Body of pancreas (tissue), 4 donors: Measurements from ENCODE around the gene TNRC18. TPM values are rescaled to one million over a fixed set of nuclear protein-coding genes. Genes with fewer than 3 reads are reported as not detected.
"Not testable (repeated sequence)": the region's sequence is repeated elsewhere in the genome, so short reads cannot be mapped to it uniquely, and the experiment has no call there.

Experiments
- ATAC-seq: fragments of 150-250 bp; one replicate; pipeline ENCODE4 v1.9.1; 2016
- DNase-seq, 4 donors: peaks; one replicate each; pipeline ENCODE4 v3.0.0-alpha.2; 2019
- H3K27ac ChIP-seq, 4 donors: fragments of 200-600 bp; sonication (generic); 1 replicate in 3 of 4; 2 replicates in 1 of 4; pipeline versions ENCODE4 v1.5.1 to v1.6.1; 2016 to 2019; ENCODE audit warnings: mild to moderate bottlenecking in 1 of 4, mixed read lengths in 1 of 4, moderate library complexity in 1 of 4
- H3K27me3 ChIP-seq, 2 donors: fragments of 200-600 bp; sonication (generic); one replicate each; pipeline ENCODE4 v1.6.0; 2016; ENCODE audit warnings: mild to moderate bottlenecking in 1 of 2
- H3K36me3 ChIP-seq, 2 donors: fragments of 200-600 bp; sonication (generic); replicated peaks in 1 of 2; 2 replicates each; pipeline ENCODE4 v1.5.1; 2016; ENCODE audit warnings: low read depth in 2 of 2; ENCODE audit not compliant: insufficient read depth in 1 of 2
- H3K4me1 ChIP-seq: fragments of 200-600 bp; sonication (generic); one replicate; pipeline ENCODE4 v1.6.0; 2016
- H3K4me3 ChIP-seq, 2 donors: fragments of 200-600 bp; sonication (generic); 1 replicate in 1 of 2; 2 replicates in 1 of 2; pipeline ENCODE4 v1.5.1; 2016 to 2019
- H3K9me3 ChIP-seq, 3 donors: fragments of 200-600 bp; sonication (generic); 1 replicate in 2 of 3; 2 replicates in 1 of 3; pipeline ENCODE4 v1.5.1; 2016
- POLR2A ChIP-seq, 3 donors: fragments of 450-650 bp; IDR thresholded peaks; one replicate each; pipeline ENCODE4 v1.6.1; 2016; ENCODE audit warnings: antibody characterized with exemption in 3 of 3, mild to moderate bottlenecking in 2 of 3
- WGBS, 2 donors: methylation state at CpG; one replicate each; pipeline ENCODE4 v1.1.5; 2017; 5-methylcytosine and 5-hydroxymethylcytosine counted together
- intact Hi-C: fragments of 100-400 bp; cut with DNase I; formaldehyde crosslinking; loops from one replicate; pipeline ENCODE4 v1.15.1; 2023
- total RNA-seq, 2 donors: library from RNA; depleted of rRNA; stranded (reverse); fragments of >200 nt; gene quantifications; one replicate each; pipeline ENCODE4 v1.1.0, GENCODE V29; 2016
- TF ChIP-seq, protein P1 (sequence below), 7 experiments: fragments of 450-650 bp in 4 of 7; fragments of 200-600 bp in 3 of 7; sonication (generic) in 3 of 7; IDR thresholded peaks; one replicate each; pipeline ENCODE4 v1.5.1; 2016 to 2019; ENCODE audit warnings: antibody characterized with exemption in 7 of 7

The TNRC18 gene
- total RNA-seq, 2 donors from 2014 or later: 87.9 to 201 TPM

DNA sequence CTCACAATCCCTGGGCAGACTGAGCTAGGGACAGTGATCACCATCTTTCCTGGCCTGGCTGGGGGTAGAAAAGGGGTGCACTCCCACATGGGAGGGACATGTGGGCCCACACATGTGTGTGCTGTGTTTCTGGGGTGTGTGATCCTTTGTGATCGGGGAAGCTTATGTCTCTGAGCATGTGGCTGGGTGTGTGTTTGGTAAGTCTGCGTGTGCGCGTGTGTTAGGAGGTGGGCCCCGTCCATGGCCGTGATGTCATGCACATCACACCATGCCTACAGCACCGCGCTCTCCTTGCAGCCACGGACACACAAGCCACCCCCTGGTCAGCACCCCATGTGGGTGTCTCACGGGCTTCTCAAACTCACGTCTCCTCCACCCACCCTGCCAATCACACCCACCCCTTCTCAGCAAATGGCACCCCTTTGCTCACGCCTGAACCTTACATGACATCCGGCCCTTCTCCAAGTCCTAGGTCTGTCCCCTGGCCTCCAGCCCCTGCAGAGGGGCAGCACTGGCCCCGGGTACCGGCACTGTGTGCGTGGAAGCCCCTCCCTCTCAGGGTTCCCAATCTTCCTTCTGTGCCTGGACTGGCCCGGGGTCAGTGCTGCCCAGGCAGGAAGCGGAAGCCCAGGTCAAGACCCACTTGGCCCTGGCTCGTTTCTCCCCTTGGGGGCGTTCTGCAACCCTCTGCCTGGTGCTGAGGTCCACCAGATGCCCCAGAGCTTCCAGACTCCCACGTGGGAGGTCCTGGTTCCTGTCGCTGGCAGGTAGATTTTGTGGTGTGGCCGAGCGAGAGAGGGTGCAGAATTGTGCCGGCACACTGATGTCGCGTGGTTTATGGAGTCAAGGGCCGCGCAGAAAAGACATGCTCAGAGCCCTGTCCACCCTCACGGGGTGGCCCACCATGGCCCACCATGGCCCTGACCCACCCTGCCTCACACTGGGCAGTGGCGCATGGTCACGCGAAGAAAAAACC lies 128.3 kb downstream of the TNRC18 start:
- no peaks in the 10 kb centered on the region for H3K36me3 ChIP-seq
- no peak for TF ChIP-seq POLR2A (IDR thresholded peaks at IDR 0.05)
- TF ChIP-seq, protein P1, sequence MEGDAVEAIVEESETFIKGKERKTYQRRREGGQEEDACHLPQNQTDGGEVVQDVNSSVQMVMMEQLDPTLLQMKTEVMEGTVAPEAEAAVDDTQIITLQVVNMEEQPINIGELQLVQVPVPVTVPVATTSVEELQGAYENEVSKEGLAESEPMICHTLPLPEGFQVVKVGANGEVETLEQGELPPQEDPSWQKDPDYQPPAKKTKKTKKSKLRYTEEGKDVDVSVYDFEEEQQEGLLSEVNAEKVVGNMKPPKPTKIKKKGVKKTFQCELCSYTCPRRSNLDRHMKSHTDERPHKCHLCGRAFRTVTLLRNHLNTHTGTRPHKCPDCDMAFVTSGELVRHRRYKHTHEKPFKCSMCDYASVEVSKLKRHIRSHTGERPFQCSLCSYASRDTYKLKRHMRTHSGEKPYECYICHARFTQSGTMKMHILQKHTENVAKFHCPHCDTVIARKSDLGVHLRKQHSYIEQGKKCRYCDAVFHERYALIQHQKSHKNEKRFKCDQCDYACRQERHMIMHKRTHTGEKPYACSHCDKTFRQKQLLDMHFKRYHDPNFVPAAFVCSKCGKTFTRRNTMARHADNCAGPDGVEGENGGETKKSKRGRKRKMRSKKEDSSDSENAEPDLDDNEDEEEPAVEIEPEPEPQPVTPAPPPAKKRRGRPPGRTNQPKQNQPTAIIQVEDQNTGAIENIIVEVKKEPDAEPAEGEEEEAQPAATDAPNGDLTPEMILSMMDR (IDR thresholded peaks at IDR 0.05): no peak
- no peak overlapping the region for H3K4me3 ChIP-seq
- DNase-seq (no peak), ATAC-seq (no peak)
- no peak overlapping the region for H3K27ac ChIP-seq
- intact Hi-C loops: no loop called here
- no peaks in the 10 kb centered on the region for H3K27me3 ChIP-seq
- no peaks in the 10 kb centered on the region for H3K9me3 ChIP-seq
- H3K4me1 ChIP-seq: no peaks in the 10 kb centered on the region
- 84 to 95% methylated on average over 13 to 33 of the region's 33 CpGs for WGBS, 2 donors

DNA sequence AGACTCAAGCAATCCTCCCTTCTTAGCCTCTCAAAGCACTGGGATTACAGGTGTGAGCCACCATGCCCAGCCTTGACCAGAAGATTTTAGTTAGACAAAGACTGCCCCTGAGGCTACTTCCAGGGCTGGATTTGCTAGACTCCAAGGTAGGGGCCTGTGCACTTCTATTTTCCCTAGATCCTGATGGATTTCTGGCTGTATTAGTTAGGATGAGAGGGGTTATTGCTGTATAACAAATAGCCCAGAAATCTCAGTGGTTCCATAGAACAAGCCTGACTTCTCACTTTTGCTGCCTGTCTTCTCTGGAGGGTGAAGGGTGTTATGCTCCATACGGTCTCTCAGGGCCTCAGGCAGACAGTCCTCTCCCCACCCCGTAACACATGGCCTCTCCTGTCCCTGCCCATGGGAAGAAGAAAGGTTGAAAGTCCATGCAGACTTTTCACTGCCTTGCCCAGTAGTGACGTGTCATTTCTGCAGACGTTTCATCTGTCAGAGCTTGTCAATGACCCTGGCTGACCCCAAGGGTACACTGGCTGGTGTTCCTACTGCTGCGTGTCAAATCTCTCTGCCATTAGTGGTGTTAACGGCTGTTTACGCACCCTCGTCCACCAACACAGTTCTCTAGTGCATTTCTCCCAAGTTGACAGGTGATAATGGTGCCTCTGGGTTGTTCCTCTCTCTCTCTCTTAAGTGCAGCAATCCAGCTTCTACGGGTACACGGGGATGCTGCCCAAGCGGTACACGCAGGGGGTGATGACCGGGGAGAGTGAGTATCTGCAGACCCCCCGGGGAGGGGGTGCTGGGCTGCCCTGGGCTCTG lies 129.3 kb downstream of the TNRC18 start:
- WGBS, 2 donors: 72 to 84% methylated on average over 9 to 14 of the region's 14 CpGs
- ATAC-seq: no peak

DNA sequence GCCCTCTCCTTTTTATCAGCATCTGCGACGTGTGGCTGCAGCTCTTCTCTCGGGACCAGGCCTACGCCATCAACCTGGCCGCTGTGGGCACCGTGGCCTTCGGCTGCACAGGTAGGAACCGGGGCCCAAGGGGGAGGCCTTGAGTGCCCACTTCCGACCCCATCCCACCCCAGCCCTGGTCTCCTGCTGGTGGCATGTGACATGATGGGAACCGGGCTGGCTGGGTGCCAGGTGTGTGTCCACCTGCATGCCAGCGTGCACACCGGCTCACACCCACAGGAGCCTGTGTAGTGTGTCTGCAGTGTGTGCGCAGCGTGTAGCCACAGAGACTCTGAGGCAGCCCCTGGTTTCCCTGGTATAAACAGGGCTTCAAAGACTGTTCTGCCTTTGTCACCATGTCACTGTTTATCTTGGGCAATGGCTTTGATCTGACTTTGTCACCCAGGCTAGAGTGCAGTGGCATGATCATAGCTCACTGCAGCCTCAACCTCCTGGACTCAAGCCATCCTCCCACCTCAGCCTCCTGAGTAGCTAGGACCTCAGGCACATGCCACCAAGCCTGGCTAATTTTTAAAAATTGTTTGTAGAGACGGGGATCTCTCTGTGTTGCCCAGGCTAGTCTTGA lies 131.8 kb downstream of the TNRC18 start:
- H3K9me3 ChIP-seq, H3K4me3 ChIP-seq, H3K27ac ChIP-seq, H3K27me3 ChIP-seq, H3K4me1 ChIP-seq, ATAC-seq, H3K36me3 ChIP-seq, DNase-seq, intact Hi-C loops: not testable (repeated sequence)
- WGBS, 2 donors: 79 to 89% methylated on average over 1 to 12 of the region's 15 CpGs

More for the DNA sequence above, 129.3 kb downstream of the TNRC18 start:
- intact Hi-C loops: no loop called here
- Histone ChIP-seq H3K27me3 (no peaks in the 10 kb centered on the region), H3K4me1 (no peaks in the 10 kb centered on the region), H3K4me3 (no peak overlapping the region), H3K27ac (no peak overlapping the region), H3K9me3 (no peaks in the 10 kb centered on the region), H3K36me3 (no peaks in the 10 kb centered on the region)
- TF ChIP-seq, protein P1 (IDR thresholded peaks at IDR 0.05): no peak
- no peak for TF ChIP-seq POLR2A (IDR thresholded peaks at IDR 0.05)
- no peak for DNase-seq

DNA sequence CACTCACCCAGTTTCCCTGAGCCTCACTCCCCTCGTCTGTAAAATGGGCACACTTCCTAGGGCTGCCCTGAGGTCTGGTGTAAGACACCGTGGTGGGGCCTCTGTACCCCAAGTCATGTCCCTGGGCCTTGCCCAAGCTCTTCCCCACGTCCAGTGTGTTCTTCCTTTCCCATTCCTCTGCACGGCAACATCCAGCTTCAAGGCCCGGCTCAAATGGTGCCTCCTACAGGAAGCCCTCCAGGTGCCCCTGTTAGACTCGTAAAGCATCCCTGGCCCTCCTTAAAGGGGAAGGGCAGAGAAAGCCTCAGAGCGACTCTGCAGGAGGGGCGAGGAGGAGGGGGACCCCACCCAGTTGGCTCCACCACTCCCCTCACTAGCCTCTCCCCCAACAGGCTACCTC lies 132.3 kb downstream of the TNRC18 start:
- no peak for TF ChIP-seq POLR2A (IDR thresholded peaks at IDR 0.05)
- TF ChIP-seq, protein P1 (IDR thresholded peaks at IDR 0.05): no peak
- intact Hi-C loops: no loop called here
- ATAC-seq (no peak), DNase-seq (no peak)
- no peaks in the 10 kb centered on the region for H3K27me3 ChIP-seq
- H3K4me1 ChIP-seq: no peaks in the 10 kb centered on the region
- no peaks in the 10 kb centered on the region for H3K9me3 ChIP-seq
- H3K27ac ChIP-seq: no peak overlapping the region
- no peaks in the 10 kb centered on the region for H3K36me3 ChIP-seq
- WGBS, 2 donors: 79 to 80% methylated on average over 8 of the region's 8 CpGs
- no peak overlapping the region for H3K4me3 ChIP-seq

DNA sequence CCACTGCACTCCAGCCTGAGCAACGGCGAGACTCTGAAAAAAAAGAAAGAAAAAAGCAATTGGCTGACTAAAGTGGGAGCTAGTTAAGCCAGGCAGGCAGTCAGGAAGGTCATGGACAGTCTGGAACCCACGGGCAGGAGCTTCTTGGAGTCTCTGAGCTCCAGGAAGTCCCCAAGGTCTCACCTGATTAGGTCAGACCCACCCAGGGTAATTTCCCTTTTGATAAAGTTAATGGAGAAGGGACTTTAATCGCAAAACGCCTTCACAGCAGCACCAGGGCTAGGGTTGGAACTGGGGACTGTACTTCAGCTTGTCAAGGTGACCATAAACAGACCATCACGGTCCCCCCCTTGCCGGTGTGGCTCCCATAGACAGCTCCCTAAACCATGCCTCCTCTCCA lies 134.3 kb downstream of the TNRC18 start:
- no peak for ATAC-seq
- intact Hi-C loops: no loop called here

DNA sequence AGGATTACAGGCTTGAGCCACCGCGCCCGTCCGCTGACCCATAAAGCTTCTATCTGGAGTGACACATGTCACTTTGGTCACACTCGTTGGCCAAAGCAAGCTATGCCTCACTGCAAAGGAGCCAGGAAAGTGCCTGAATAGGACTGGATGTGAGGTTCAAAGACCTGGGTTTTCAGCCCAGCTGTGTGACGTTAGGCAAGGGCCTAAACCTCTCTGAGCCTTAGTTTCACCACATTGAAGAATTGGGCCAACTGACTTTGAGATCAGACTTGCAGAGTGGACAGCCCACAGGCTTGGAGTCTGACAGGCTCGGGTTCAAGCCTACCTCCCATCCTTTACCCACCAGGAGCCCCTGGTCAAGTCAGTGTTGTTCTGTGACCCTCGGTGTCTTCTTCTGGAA lies 135.1 kb downstream of the TNRC18 start:
- DNase-seq, ATAC-seq, intact Hi-C loops, H3K27me3 ChIP-seq, H3K36me3 ChIP-seq, H3K27ac ChIP-seq, H3K9me3 ChIP-seq, H3K4me3 ChIP-seq: not testable (repeated sequence)
- 87 to 89% methylated on average over 6 to 8 of the region's 8 CpGs for WGBS, 2 donors
- H3K4me1 ChIP-seq: peaks cover 11% of the 10 kb centered on the region

More for the DNA sequence above, 134.3 kb downstream of the TNRC18 start:
- Histone ChIP-seq H3K27ac (no peak overlapping the region), H3K4me1 (peaks cover 5% of the 10 kb centered on the region), H3K36me3 (no peaks in the 10 kb centered on the region), H3K9me3 (no peaks in the 10 kb centered on the region), H3K4me3 (no peak overlapping the region), H3K27me3 (no peaks in the 10 kb centered on the region)
- 78% methylated on average over 7 of the region's 7 CpGs for WGBS, 2 donors
- no peak for TF ChIP-seq POLR2A (IDR thresholded peaks at IDR 0.05)
- TF ChIP-seq, protein P1 (IDR thresholded peaks at IDR 0.05): no peak
- DNase-seq: no peak
